NCI-H2081 treated with DMSO at 0.1 percent for 48 hours (cell line): ENCODE measurements around the gene SLC2A8.

Experiments
- DNase-seq: peaks from one replicate; lab custom pipeline; 2025; lab: John Stamatoyannopoulos, UW

SLC2A8 gene

GRCh38 chr9:127380479-127380878 is 16.5 kb upstream of the SLC2A8 start:
- DNase-seq, result no peak

GRCh38 chr9:127382541-127382940 is 14.4 kb upstream of the SLC2A8 start:
- no peak for DNase-seq

GRCh38 chr9:127384016-127384730 is 12.8 kb upstream of the SLC2A8 start:
- no peak for DNase-seq

GRCh38 chr9:127384901-127385300 is 12.1 kb upstream of the SLC2A8 start:
- DNase-seq, result no peak

GRCh38 chr9:127386249-127386648 is 10.7 kb upstream of the SLC2A8 start:
- no peak for DNase-seq

GRCh38 chr9:127386981-127387380 is 10.0 kb upstream of the SLC2A8 start:
- DNase-seq, result no peak

- DNase-seq, result no peak
These were observed 8.7 kb upstream of the SLC2A8 start for GRCh38 chr9:127388037-127388855.

- DNase-seq, result no peak
These were observed 8.1 kb upstream of the SLC2A8 start for GRCh38 chr9:127388856-127389238.

DNA sequence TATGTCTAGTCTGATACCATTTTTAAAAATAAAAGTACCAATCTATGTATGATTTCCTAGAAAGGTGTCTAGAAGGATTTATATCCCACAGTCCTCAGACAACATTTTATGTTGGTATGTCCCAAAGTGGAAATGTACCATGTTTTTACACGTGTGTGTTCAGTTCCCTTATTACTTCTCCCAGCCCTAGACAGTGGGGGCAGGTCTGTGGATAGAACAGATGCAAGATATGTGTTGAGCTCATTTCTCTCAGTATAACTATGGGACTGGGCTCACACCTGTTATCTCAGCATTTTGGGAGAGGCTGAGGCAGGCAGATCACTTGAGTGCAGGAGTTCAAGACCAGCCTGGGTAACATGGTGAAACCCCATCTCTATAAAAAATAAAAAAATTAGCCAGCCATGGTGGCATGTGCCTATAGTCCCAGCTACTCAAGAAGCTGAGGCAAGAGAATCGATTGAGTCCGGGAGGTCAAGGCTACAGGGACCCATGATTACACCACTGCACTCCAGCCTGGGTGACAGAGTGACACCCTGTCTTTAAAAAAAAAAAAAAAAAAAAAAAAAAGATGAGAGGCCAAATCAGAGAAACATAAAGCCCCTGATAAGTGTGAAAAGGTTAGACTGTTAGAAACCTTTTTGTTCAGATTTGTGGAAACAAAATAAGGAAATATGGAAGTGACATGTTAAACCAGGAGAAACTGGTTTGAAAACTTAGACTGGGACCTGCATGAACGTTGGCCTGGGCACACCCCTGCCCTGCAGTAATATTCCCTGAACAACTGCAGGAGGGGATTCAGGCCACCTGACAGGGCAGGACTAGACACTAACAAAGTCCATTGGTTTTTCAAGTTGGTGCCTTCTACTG is 7.4 kb upstream of the SLC2A8 start:
- no peak for DNase-seq

DNA sequence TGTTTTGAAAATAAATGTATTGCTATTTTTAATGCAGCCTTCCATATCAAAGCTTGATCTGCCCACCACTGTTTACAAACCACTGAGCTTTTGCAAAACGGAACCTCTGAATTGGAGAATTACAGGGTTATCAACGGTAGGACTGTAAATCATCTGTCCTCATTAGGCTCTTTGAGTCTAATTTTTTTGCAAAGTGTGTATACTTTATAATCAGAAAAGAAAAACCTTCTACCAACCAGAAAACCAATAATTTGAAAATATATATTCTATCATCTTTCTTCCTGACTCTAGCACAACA is 6.8 kb upstream of the SLC2A8 start:
- no peak for DNase-seq

GRCh38 chr9:127390563-127390962 is 6.4 kb upstream of the SLC2A8 start:
- DNase-seq, result no peak

DNA sequence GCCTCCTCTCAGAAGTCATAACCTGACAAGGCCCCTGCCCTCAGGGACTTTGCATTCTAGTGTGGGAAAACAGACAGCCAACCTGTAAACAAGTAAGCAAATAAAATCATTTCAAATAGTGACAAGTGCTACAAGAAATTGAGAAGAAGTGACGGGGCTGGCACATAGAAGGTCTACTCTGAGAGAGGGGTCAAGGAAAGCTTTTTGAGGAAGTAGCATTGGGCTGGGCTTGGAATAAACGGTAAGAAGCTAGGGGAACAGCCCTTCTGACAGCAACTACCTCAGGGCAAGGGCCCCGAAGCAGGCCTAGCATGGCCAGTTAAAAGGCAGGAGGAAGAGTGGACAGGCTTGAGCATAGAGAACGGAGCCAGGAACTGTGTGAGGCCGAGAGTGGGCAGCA is 4.8 kb upstream of the SLC2A8 start:
- no peak for DNase-seq

GRCh38 chr9:127392976-127393375 is 4.0 kb upstream of the SLC2A8 start:
- DNase-seq, result no peak

- DNase-seq, result no peak
These were observed 3.3 kb upstream of the SLC2A8 start for GRCh38 chr9:127393645-127394044.

DNA sequence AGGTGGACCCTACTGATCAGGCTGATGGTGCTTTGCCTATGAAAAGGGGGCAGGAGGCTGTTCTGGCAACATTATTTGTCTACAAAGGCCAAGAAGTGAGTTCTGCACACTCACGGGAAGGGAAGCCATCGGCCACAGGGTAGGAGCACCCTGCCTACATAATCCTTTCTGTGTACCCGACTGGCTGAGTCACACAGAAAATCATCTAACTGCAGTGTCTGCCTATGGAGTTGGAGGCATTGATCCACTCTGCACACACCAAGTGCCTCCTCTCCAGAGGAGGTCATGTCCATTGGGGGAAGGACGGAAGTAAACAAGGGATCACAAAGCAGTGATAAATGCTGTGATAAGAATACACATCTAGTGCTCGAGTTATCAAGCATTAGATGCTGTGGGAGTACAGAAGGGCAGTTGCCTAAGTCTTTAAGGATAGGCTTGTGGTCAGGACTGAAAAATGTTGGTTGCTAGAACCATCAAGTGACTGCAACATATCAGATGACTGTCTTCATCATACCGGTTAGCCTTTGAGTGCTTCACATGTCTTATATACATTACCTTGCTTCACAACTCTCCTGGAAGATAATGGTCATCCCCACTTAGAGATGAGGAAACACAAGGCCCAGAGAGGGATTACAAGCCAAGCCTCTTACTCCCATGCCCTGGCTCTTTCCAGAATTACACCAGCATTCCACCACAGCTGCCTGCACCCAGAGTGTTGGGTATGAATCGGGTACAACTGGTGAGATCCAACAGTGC is 1.3 kb upstream of the SLC2A8 start:
- DNase-seq, result no peak

DNA sequence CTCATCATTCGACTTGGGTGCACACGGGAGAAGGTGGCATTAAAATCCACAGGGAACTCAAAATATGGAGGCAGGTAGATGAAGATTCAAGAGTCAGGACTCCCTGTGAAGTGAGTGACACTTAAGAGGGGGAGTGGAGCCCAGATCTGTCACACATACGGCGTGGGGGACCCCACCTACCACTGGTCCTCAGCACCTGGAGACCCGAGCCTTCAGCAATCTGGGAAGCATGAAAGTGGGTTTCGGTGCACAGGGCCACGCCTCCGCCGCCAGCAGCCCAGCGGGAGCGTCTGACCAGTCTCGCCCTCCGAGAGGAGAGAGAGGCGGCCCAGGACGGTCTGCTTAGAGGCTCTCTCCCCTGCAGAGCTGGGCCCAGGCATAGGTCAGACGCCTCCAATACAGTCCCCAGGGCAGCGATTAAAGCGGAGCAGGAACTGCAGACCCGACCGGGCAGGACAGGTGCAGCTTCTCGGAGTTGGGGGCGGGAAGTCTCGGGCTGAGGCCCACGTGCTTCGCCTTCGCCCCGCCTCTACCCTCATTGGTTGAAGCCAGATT is 639 bp upstream of the SLC2A8 start:
- no peak for DNase-seq

DNA sequence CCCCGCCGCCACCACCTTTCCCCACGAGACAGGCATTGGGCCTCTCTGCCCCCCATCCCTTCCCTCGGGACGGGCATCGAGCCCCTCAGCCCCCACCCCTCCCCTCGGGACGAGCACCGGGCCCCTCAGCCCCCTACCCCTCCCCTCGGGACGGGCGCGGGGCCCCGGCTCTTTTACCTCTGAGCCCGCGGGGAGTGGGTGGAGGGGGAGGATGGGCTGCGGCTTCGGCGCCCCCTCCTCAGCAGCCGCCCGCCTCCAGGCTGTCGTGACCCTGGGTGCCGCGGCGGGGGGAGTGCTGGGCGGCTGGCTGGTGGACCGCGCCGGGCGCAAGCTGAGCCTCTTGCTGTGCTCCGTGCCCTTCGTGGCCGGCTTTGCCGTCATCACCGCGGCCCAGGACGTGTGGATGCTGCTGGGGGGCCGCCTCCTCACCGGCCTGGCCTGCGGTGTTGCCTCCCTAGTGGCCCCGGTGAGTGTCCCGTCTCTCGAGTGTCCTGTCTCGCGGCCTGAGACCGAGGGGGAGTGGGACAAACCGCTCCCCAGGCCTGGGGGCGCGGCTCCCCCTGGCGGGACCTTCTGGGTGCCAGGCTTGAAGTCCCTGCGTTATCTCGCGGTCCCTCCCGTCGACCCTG is 791 bp downstream of the SLC2A8 start:
- DNase-seq, result no peak

DNA sequence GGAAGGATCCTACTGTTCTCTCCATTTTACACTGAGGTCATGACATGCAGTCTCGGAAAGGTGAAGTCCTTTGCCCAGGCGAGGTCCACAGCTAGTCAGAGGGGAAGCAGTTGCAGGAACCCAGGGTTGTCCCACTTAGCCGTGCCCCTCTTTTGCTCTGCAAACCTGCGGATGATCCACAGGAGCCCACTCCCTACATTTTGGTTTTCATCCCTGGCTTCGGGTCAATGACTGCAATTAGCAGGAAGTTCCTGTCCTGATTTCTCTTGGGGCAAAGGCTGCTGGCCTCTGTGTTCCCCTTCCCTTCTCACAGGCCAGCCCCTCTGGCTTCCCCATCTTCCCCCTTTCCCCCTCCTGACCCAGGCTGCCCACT is 1.3 kb downstream of the SLC2A8 start:
- no peak for DNase-seq

DNA sequence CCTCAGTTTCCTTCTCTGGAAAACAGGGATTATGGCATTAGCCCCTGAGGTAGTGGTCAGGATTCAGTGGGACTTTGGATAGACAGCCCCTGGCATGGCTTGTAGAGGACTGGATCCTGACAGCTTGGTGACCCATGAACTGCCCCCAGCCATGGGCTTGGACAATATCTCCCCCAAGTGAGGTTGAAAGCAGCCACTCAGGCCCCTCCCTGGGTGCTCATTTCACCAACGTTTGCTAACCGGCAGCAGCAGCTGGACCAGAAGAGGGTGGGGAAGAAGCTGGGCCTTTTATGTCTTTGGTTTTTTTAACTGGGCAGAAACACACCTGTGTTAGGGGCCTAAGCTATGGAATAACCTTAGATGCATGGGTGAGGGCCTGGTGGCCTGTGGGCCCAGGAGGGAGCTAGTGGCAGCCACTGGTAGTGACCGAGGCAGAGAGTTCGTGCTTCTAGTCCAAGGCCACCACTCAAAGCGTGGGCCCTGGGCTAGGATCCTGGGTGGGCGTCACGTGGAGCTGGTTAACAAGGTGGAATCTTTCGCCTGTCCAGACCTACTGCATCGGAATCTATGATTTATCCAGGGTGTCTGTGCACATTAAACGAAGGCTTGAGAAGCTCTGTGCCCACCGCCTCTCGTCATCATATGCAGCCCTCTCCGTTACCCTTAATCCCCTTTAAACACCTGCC is 1.9 kb downstream of the SLC2A8 start:
- no peak for DNase-seq

- no peak for DNase-seq
These were observed 2.8 kb downstream of the SLC2A8 start for GRCh38 chr9:127399736-127400269.
